Stimulated activated CD4-positive, alpha-beta T cell treated with anti-CD3 and anti-CD28 coated beads, Interleukin-4, amount 100 ng/mL, for 48 hours (primary cell): ENCODE measurements around the gene MGARP.
"Not testable (repeated sequence)": the region's sequence is repeated elsewhere in the genome, so short reads cannot be mapped to it uniquely, and the experiment has no call there.

Source experiments
- DNase-seq, 2 donors: peaks; one replicate each; pipeline ENCODE4 v3.0.0-alpha.2; 2020; ENCODE audit warnings: low read depth in 2 of 2

MGARP gene

GRCh38 chr4:139279760-139280620 lies at the start of gene MGARP:
Gene MGARP (minus strand): TSS chr4:139280225. CDS start chr4:139280158, 67 bp downstream.
- peak in 1 of 2 donors; percentile 32 for DNase-seq

DNA sequence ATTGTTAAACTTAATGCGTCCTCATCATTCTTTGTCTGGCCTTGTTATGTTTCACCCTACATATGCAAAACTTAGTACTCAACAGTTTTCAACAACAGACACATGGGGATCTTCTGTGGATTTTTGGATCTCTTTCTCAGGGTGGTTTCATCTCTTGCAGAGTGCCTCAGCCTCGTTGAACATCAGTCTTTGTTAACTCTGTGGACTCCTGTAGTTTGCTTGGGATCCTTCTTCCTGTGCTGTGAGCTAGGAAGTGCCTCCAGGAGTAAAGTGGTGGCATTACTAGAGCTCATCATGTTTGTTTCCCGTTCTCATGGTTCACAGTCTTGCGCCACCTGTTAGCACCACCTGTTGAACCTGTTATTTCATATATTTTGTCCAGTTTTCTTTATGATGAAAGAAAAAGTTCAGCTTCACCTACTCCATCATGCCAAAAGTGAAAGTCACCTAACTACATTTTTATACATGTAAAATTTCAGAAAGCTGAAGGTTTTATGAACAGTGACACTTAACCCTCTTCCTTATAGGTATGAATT lies 49.7 kb upstream of the MGARP start:
- no peak for DNase-seq

DNA sequence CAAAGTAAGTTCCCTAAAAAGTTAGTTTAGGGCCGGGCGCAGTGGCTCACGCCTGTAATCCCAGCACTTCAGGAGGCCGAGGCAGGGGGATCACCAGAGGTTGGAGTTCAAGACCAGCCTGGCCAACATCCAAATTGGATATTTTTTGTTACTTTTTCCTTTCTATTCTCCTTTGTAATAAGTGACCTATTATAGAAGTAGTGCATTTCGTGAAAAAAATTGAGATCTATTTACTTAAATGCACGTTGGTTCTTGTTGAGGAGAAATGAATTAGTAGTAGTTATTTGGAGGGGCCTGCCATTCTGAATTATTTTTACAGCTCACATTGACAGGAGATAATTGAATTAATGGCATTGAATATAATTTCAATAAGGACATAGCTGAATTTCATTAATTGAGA lies 44.6 kb upstream of the MGARP start:
- no peak for DNase-seq

GRCh38 chr4:139322541-139322940 lies 42.5 kb upstream of the MGARP start:
- DNase-seq, result not testable (repeated sequence)

- not testable (repeated sequence) for DNase-seq
Measured at GRCh38 chr4:139322070-139322469, 42.0 kb upstream of the MGARP start.

DNA sequence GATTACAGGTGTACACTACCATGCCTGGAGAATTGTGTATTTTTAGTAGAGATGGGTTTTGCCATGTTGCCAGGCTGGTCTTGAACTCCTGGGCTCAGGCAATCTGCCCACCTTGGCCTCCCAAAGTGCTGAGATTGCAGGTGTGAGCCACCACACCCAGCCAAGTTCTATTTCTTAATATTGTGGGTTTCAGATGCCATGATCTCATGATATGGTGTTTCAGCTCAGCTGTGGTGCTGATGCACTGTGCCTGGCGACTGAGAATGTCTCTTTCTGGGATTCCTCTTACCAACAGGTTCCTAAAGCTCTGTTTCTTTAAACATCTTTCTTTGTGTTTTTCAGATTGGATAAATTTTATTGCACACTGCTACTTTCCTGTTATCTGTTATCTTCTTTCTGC lies 39.5 kb upstream of the MGARP start:
- DNase-seq, result no peak

DNA sequence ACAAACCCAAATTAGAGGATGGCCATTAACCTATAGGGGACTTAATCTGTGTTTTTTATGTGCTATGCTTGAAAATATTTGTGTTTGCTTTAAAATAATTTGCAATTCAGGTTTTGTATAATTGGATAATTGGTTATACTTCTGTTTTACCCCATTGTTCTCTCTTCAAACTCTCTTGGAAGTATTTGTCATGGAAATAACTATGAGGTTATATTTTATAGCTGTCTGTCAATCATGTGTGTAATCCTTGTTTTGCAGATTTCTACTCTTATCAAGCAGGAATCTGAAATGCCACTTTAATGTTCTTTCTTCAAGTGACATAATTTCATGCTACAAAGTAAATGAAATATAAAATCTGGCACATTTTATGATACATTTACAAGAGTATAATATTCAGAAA lies 37.6 kb upstream of the MGARP start:
- DNase-seq, result no peak

DNA sequence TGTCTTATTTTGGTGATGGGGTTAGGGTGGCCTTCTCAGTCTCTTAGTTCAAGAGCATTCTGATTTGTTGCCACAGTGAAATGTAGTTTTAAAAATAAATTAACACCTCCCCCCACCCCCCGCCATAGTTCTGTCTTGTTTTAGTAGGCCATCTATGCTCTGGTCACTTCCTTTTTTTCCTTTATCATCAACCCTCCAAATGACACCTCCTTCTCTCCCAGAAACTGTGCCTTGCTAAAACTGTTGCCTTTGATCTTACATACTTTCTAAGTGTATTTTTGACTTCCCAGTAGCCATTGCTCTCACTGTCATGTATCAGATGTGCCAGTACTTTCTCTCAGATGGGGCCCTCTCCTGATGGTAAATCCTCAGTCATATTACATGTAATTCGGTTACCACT lies 36.7 kb upstream of the MGARP start:
- no peak for DNase-seq

- DNase-seq, result no peak
Measured at GRCh38 chr4:139315221-139315675, 35.2 kb upstream of the MGARP start.

- DNase-seq, result no peak
Measured at GRCh38 chr4:139314047-139314800, 34.2 kb upstream of the MGARP start.

GRCh38 chr4:139313414-139313813 lies 33.4 kb upstream of the MGARP start:
- not testable (repeated sequence) for DNase-seq

GRCh38 chr4:139312552-139313332 lies 32.7 kb upstream of the MGARP start:
- no peak for DNase-seq

GRCh38 chr4:139311909-139312308 lies 31.9 kb upstream of the MGARP start:
- DNase-seq, result no peak

DNA sequence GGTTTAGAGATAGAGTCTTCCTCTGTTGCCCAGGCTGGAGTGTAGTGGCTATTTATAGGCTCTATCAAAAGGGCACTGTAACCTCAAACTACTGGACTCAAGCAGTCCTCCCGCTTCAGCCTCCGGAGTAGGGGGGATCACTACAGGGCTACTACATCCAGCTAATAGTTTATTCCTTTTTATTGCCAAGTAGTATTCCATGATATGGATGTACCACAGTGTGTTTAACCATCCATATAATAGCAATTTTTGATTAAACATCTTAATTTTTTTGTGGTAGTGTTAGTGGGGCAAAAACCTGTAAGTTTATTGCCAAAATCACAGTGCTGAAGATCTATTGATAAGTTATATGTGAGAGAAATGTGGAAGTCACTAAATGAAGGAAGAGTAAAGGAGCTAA lies 24.9 kb upstream of the MGARP start:
- DNase-seq, result no peak

DNA sequence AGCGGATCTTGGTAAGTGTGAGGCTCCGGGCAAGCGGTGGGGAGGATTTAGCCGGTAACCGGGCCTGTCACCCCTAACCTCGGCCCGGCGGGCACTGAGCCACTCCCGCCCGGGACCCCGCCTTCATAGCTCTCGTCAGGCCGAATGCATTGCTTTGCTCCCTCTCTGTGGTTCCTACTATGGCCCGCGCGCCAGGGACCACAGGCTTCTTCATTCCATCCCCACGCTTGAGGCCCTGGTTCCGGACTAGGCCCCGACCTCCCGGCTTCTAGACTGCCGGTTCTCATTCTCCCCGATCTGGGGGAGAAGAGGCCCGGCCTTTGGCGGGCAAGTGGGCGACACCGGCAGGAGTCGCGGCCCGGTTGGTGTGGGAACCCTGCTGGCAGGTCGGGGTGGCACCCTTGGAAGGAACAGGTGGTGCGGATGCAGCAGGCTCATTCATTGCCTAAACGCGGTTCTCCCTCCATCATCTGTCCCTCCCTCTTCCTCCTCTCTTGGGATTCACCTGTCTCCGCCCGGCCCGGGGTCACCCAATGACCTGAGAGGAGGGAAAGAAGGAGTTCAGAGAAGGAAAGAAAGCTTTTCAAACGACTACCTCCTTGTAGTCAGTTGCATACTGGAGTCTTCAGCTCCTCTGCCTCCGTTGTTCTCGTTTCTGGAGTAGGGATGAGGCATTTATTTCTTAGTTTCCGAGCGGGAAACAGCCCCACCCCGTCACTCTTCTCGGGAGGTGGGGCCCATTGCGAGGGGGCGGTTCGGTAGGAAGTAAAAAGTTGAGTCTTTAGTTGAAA lies 22.0 kb upstream of the MGARP start, which contains the start of gene NDUFC1:
Gene NDUFC1 (minus strand): TSS at position 657 of the 791 bp plus-strand sequence. CDS start 6,679 bp downstream, outside the sequence.
- DNase-seq, result peak; percentile 50 to 61

DNA sequence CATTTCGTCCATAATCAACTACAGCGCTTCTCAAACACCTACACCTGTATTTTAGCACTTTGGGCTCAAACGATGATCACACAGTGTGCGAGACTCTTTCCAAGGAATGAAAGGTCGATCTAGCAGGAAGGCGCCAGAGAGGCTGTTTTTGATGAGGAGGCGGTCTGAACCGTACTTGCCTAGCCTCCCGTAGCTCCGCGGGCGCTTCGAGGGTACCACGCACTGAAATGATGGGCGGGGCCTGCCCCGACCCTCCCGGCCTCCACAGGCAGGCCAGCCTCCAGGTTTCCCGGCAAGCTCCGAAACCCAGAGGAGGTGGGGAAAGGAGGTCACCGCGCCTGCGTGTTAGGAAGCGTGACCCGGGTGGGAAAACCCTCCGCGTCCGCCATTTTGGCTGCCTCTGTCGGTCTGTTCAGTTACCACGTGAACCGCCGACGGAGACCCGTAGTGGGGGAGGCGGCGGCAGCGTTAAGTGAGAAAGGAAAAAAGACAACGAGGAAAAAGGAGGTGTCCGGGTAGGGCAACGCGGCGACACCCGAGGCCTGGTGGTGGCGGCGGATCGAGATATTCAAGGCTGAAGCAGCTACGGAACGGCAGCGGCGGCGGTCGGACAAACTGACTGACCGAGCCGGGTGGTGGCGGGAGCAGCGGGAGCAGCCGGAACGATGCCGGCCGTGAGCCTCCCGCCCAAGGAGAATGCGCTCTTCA lies 21.2 kb upstream of the MGARP start, which contains the start of gene NAA15:
Gene NAA15 (plus strand): TSS at position 393 of the 708 bp plus-strand sequence. CDS start 273 bp downstream, at position 666.
- DNase-seq, result peak; percentile 94 to 98

GRCh38 chr4:139300431-139301112 lies 20.5 kb upstream of the MGARP start:
- DNase-seq, result no peak

DNA sequence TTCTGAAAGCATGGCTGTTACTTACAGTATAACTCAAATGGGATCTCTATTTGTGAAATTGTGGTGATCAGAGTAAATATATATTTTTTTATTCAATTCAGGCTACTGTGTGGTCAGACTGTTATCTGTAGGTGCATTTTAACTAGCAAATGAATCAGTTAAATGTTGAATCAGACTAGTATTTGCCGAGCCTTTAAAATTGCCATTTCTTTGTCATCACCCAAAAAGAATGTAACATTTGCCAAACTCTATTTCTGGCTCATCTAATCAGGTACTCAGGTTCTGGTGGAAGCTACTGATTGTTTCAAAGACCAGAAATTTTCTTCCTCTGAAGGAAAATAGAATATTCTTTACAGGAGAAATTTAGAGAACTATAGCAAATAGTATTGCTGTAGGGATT lies 19.5 kb upstream of the MGARP start:
- DNase-seq, result no peak

GRCh38 chr4:139297001-139297410 lies 17.0 kb upstream of the MGARP start:
- DNase-seq, result no peak
